Measurements from ENCODE around the gene CLIP4. TPM values are rescaled to one million over a fixed set of nuclear protein-coding genes. Genes with fewer than 3 reads are reported as not detected.

The CLIP4 gene
- total and polyA plus RNA-seq, 2 of the 4 experiments (the other 2 are of a cell fraction) = 29.7 to 66.3 TPM

DNA sequence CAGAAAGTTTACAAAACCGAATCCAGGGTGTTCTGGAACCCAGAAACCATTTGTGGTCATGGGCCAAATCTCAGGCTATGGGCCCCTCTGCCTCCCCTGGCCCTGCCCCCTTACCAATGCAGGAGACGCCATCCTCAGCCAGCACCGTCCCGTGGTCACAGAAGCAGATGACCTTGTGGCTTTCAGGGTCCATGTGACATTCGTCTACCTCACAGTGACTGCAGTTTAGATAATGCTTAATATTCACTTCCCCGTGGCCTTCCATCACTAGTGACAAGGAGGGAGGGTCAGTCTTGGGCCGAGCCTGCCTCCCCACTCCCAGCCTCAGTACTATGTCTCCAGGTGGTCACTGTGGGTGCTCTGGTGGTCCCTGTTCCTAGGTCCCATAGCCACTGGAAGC, 111.6 kb downstream of the CLIP4 start:
- H2BK120ac ChIP-seq (ENCODE audit: low read depth, low read length) = no peak overlapping the region
- DNase-seq = no peak
- no peak overlapping the region for H2AFZ ChIP-seq (replicated peaks; ENCODE audit: low read length, poor library complexity)
- no peak overlapping the region for H4K5ac ChIP-seq (ENCODE audit: low read depth, low read length)
- no TSS peak for BruUV-seq (replicated peaks)
- no peak overlapping the region for H3K18ac ChIP-seq (ENCODE audit: low read depth, low read length)
- 29% methylated on average over 1 of the region's 7 CpGs; no CpG with 5 or more reads in 1 of the 2 experiments for WGBS, 2 experiments (ENCODE audit: extremely low coverage in 2 of 2, insufficient read length in 1 of 2)
- in situ Hi-C loops (cut with MboI; ENCODE audit: low sequenced_read_pairs) (no loop called here), intact Hi-C loops (cut with micrococcal nuclease) (no loop called here), dilution Hi-C loops (cut with HindIII; ENCODE audit: low sequenced_read_pairs, unreplicated experiment) (no loop called here)
- H3K4me2 ChIP-seq (ENCODE audit: low read depth, low read length) = no peak overlapping the region
- ATAC-seq (ENCODE audit: low read depth) = no peak
- no peak overlapping the region for H3K14ac ChIP-seq (replicated peaks; ENCODE audit: low read depth, low read length)
- H3K36me3 ChIP-seq (ENCODE audit: control insufficient read depth, insufficient read depth, low read length) = no peaks in the 10 kb centered on the region
- no peaks in the 10 kb centered on the region for H3K79me1 ChIP-seq (ENCODE audit: low read depth in 1 of 2, low read length in 2 of 2)
- no peak overlapping the region for H2BK15ac ChIP-seq (ENCODE audit: low read depth, low read length)
- H2BK20ac ChIP-seq (ENCODE audit: low read depth, low read length) = no peak overlapping the region
- TF ChIP-seq SMC3 (IDR thresholded peaks at IDR 0.05; ENCODE audit: low read depth, low read length) = no peak
- no peak for TF ChIP-seq MAZ (IDR thresholded peaks at IDR 0.05; ENCODE audit: borderline replicate concordance, low read depth, low read length)
- TF ChIP-seq CTCF (conservative IDR thresholded peaks at IDR 0.05; ENCODE audit: low read depth, low read length) = no peak
- TF ChIP-seq RCOR1 (IDR thresholded peaks at IDR 0.05; ENCODE audit: insufficient replicate concordance, low read length) = no peak
- no peak for TF ChIP-seq ELK1 (IDR thresholded peaks at IDR 0.05; ENCODE audit: borderline replicate concordance, low read depth, low read length)
- no peak for TF ChIP-seq FOS (IDR thresholded peaks at IDR 0.05; ENCODE audit: low read depth, low read length)
- CTCF ChIA-PET = no interaction called here
- no peak overlapping the region for H2AK9ac ChIP-seq (replicated peaks; ENCODE audit: low read depth, low read length, poor library complexity)
- no peaks in the 10 kb centered on the region for H3K9me1 ChIP-seq (ENCODE audit: insufficient read depth, low read length)
- H3K4me3 ChIP-seq (ENCODE audit: insufficient read depth, low read depth, low read length) = no peak overlapping the region
- H3K4me1 ChIP-seq (ENCODE audit: control insufficient read depth, insufficient read depth, low read length) = peaks cover 4% of the 10 kb centered on the region; the same call in 1 of the 2 replicates
- no peak overlapping the region for H2BK5ac ChIP-seq (ENCODE audit: low read depth, low read length, poor library complexity, severe bottlenecking)
- no peak overlapping the region for H3K27ac ChIP-seq (ENCODE audit: insufficient read depth, low read length)
- H3K9me3 ChIP-seq (ENCODE audit: control insufficient read depth, insufficient read depth, low read length) = no peaks in the 10 kb centered on the region
- H3K56ac ChIP-seq (ENCODE audit: extremely low read depth, insufficient read depth, low read length) = no peak overlapping the region
- H3K23ac ChIP-seq (ENCODE audit: low read depth, low read length) = no peak overlapping the region
- no peaks in the 10 kb centered on the region for H4K20me1 ChIP-seq (ENCODE audit: insufficient read depth, low read length)
- H3K4ac ChIP-seq (ENCODE audit: low read depth, low read length) = no peak overlapping the region
- H2AK5ac ChIP-seq (ENCODE audit: low read depth, low read length) = no peak overlapping the region
- no peak overlapping the region for H3K9ac ChIP-seq (ENCODE audit: low read depth, low read length)
- POLR2A ChIA-PET (ENCODE audit: unreplicated experiment) = no interaction called here
- peaks cover 55% of the 10 kb centered on the region for H3K27me3 ChIP-seq (ENCODE audit: control insufficient read depth, insufficient read depth, low read length)
- H4K91ac ChIP-seq (ENCODE audit: insufficient read depth, low read depth, low read length) = no peak overlapping the region
- no peak overlapping the region for H4K8ac ChIP-seq (ENCODE audit: low read depth in 2 of 2, low read length in 2 of 2)
